GM20000 (cell line): ENCODE results near the gene SHISA2.

Source experiments
- DNase-seq: peaks from one replicate; pipeline ENCODE4 v3.0.0; 2012; ENCODE audit warnings: low spot score
- CTCF ChIP-seq: IDR thresholded peaks from 2 replicates; pipeline ENCODE4 v1.5.1; 2012; ENCODE audit warnings: mild to moderate bottlenecking, control low read depth; ENCODE audit errors: extremely low read depth, missing control alignments

The SHISA2 gene

GRCh38 chr13:26007261-26008125 lies 44.3 kb downstream of the SHISA2 start:
- TF ChIP-seq CTCF = no peak
- DNase-seq = peak; percentile 1
